DMS114 treated with DMSO at 0.1 percent for 48 hours (cell line): ENCODE measurements around the gene RIPK4.
"Not testable (repeated sequence)": the region's sequence is repeated elsewhere in the genome, so short reads cannot be mapped to it uniquely, and the experiment has no call there.

ENCODE experiments used
- DNase-seq: peaks from one replicate; lab custom pipeline; 2025; ENCODE audit not compliant: unreplicated experiment; lab: John Stamatoyannopoulos, UW

RIPK4 gene

DNA sequence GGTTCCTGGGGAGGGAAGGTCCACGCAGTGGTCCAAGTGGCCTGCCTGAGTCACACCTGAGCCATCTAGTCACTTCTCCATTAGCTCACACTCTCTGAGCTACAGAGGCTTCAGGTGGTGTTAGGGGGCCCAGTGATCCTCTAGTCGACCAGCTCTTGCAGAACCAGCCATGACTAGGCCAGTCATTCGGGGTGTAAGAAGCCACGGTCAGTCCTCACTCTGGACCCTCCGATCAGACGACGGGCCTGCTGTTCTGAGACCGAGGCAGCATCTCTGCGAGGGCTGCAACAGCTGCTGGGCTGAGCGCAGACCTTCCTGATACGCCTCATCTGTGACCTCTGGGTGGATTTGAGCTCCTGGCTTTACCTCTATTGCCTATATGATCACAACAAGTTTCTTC, 68.8 kb downstream of the RIPK4 start:
- no peak for DNase-seq

DNA sequence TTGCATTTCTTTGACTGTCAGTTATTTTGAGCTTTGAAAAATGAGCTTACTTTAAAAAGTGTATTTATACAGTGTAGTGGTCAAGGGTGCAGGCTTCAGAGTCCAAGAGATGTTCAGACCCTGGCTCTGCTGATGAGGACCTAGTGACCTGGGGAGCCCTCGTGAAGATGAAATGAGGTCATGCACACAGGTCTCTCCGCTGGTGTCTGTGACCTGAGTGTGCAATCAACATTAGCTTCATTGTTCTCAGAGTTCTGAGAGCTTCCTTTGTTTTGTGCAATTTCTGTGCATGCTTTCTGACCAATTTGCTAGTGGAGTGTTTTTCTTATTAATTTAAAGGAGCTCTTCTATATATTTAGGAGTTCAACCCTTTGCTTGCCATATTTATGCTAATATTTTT, 71.3 kb downstream of the RIPK4 start:
- DNase-seq, result no peak

DNA sequence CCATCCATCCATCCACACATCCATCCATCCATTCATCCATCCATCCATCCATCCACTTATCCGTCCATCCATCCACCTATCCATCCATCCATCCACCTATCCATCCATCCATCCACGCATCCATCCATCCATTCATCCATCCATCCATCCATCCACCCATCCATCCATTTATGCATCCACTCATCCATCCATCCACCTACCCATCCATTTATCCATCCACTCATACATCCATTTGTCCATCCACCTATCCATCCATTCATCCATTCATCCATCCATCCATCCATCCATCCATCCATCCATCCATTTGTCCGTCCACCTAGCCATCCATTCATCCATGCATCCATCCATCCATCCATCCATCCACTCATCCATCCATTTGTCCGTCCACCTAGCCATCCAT, 72.8 kb downstream of the RIPK4 start:
- not testable (repeated sequence) for DNase-seq

DNA sequence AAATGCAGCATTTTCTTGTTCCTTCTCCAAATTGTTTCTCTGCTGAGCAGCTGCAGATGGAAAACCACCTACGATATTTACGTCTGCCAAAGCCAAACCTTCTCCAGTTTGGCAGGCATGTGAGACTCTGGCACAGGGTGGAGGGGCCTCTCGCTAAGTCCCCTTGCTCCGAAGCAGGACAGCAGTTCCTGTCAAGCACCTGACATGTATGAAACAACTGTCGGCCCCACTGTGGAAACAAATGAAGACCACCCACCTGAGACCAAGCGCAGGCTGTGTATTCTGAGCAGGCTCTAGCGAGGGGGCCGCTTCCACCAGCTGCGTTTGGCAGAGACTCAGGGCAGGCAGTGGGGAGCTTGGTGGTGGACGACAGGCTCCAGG, 74.7 kb downstream of the RIPK4 start:
- no peak for DNase-seq

DNA sequence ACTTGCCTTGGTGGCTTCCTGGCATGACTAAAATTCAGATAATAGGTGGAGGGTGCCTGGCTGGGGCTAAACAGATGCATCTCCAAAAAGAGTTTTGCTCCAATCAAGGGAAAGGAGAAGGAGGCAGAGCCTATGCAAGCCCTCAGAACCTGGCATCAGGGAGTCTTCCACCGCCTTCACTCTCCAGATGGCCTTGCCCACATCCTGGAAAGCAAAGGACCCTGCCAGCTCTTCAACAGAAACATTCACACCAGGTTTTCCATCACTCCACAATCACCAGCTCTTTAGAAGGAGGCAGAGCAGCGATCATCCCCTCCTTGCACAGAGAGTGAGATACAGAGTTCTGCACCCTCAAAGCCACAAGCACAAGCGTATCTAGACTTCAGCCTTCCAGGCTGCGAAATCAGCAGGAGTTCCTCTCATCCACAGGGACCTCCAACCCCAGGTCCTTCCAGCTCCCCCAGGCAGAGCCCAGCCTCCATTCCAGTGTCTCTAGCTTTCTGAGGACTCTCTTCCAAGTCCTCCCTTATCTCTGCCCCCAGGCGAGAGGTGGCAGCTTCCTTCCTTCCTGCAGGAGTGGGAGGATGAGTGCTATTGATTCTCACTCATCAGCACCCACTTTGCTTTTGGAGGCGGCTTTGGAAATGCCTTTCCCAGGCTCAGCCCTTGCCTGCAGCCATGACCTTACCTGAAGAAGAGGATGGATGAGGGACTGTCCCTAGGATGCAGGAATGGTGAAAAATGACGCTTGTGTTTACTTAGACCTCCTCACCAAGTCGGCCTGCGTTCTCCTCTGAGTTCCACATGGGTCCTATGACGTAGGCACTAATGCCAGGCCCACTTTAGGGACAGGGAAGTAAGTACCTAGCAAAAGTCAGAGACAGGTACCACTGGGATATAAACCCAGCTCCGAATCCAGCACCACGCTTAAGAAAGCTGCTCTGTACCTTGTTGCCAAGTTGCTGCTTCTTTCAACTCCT, 75.4 kb downstream of the RIPK4 start:
- DNase-seq, result no peak
